Hepatocyte (in vitro differentiated cells): ENCODE measurements around the gene FKBP11. TPM values are rescaled to one million over a fixed set of nuclear protein-coding genes. Genes with fewer than 3 reads are reported as not detected.
"Not testable (repeated sequence)": the region's sequence is repeated elsewhere in the genome, so short reads cannot be mapped to it uniquely, and the experiment has no call there.

Experiments
- DNase-seq: peaks from one replicate; pipeline ENCODE4 v3.0.0-alpha.2; 2016; ENCODE audit warnings: low spot score
- H2AFZ ChIP-seq: fragments of 200-600 bp; sonication (generic); 2 replicates; pipeline ENCODE4 v1.6.0; 2016; ENCODE audit warnings: antibody characterized with exemption, mild to moderate bottlenecking
- H3K27ac ChIP-seq: fragments of 200-600 bp; sonication (generic); 2 replicates; pipeline ENCODE4 v1.5.1; 2016; ENCODE audit warnings: mild to moderate bottlenecking
- H3K27me3 ChIP-seq: fragments of 200-600 bp; sonication (generic); 2 replicates; pipeline ENCODE4 v1.6.1; 2016
- H3K36me3 ChIP-seq: fragments of 200-600 bp; sonication (generic); replicated peaks from 2 replicates; pipeline ENCODE4 v1.5.1; 2016; ENCODE audit warnings: low read depth; ENCODE audit not compliant: insufficient read depth
- H3K4me1 ChIP-seq: fragments of 200-600 bp; sonication (generic); 2 replicates; pipeline ENCODE4 v1.5.1; 2016; ENCODE audit warnings: mild to moderate bottlenecking, moderate library complexity; ENCODE audit not compliant: insufficient read depth
- H3K4me2 ChIP-seq: fragments of 200-600 bp; sonication (generic); 2 replicates; pipeline ENCODE4 v1.6.0; 2016
- H3K4me3 ChIP-seq: fragments of 200-600 bp; sonication (generic); 2 replicates; pipeline ENCODE4 v1.5.1; 2016; ENCODE audit warnings: mild to moderate bottlenecking
- H3K79me2 ChIP-seq: fragments of 200-600 bp; sonication (generic); 2 replicates; pipeline ENCODE4 v1.6.0; 2017; ENCODE audit warnings: mild to moderate bottlenecking
- H3K9me2 ChIP-seq: fragments of 200-600 bp; sonication (generic); replicated peaks from 2 replicates; pipeline ENCODE4 v1.6.0; 2017; ENCODE audit warnings: mild to moderate bottlenecking; ENCODE audit not compliant: insufficient read depth
- H3K9me3 ChIP-seq: fragments of 200-600 bp; sonication (generic); 2 replicates; pipeline ENCODE4 v1.5.1; 2016; ENCODE audit warnings: low read depth, mild to moderate bottlenecking
- H4K20me1 ChIP-seq: fragments of 200-600 bp; sonication (generic); 2 replicates; pipeline ENCODE4 v1.6.0; 2016; ENCODE audit warnings: mild to moderate bottlenecking; ENCODE audit not compliant: insufficient read depth, poor library complexity, severe bottlenecking
- EZH2 ChIP-seq: fragments of 200-600 bp; sonication (generic); IDR thresholded peaks from 2 replicates; pipeline ENCODE4 v1.6.1; 2016; ENCODE audit warnings: antibody characterized with exemption, mild to moderate bottlenecking, borderline replicate concordance
- EZH2phosphoT487 ChIP-seq: fragments of 200-600 bp; sonication (generic); IDR thresholded peaks from one replicate; pipeline ENCODE4 v1.6.1; 2018; ENCODE audit warnings: antibody characterized with exemption, mild to moderate bottlenecking, low read depth, moderate library complexity; ENCODE audit not compliant: unreplicated experiment, severe bottlenecking
- WGBS: methylation state at CpG from one replicate; pipeline ENCODE4 v1.1.6; 2016; ENCODE audit warnings: low lambda C conversion rate; ENCODE audit errors: missing lambda C conversion rate; 5-methylcytosine and 5-hydroxymethylcytosine counted together
- polyA plus RNA-seq: library from polyadenylated mRNA; unstranded; fragments of >200 nt; fragmentation: Nextera tagmentation; extraction: Ambion mirVana; gene quantifications from 2 replicates; pipeline ENCODE4 v1.2.1, GENCODE V29; 2016
- total RNA-seq: library from RNA; depleted of rRNA; stranded (reverse); fragments of >200 nt; gene quantifications from 2 replicates; pipeline ENCODE4 v1.2.3, GENCODE V29; 2014
- TF ChIP-seq, protein P1 (sequence below): fragments of 200-600 bp; sonication (generic); IDR thresholded peaks from 2 replicates; pipeline ENCODE4 v1.5.1; 2016; ENCODE audit warnings: antibody characterized with exemption, mild to moderate bottlenecking; ENCODE audit not compliant: poor library complexity

Gene FKBP11
- total and polyA plus RNA-seq, 2 experiments from 2014 or later, result 30.4 to 201 TPM

GRCh38 chr12:48910196-48910595, 15.1 kb downstream of the FKBP11 start:
- H2AFZ ChIP-seq, result no peak overlapping the region
- no peak for DNase-seq
- peaks cover 9% of the 10 kb centered on the region for H3K4me1 ChIP-seq
- no peak overlapping the region for H3K27ac ChIP-seq
- H3K4me3 ChIP-seq, result no peak overlapping the region
- no peaks in the 10 kb centered on the region for H3K9me3 ChIP-seq
- H3K27me3 ChIP-seq, result no peaks in the 10 kb centered on the region
- H3K9me2 ChIP-seq, result no peaks in the 10 kb centered on the region
- H3K36me3 ChIP-seq, result no peaks in the 10 kb centered on the region
- H4K20me1 ChIP-seq, result no peaks in the 10 kb centered on the region
- no peaks in the 10 kb centered on the region for H3K79me2 ChIP-seq
- no peak overlapping the region for H3K4me2 ChIP-seq
- TF ChIP-seq EZH2phosphoT487 (no peak), EZH2 (no peak)
- TF ChIP-seq, protein P1, sequence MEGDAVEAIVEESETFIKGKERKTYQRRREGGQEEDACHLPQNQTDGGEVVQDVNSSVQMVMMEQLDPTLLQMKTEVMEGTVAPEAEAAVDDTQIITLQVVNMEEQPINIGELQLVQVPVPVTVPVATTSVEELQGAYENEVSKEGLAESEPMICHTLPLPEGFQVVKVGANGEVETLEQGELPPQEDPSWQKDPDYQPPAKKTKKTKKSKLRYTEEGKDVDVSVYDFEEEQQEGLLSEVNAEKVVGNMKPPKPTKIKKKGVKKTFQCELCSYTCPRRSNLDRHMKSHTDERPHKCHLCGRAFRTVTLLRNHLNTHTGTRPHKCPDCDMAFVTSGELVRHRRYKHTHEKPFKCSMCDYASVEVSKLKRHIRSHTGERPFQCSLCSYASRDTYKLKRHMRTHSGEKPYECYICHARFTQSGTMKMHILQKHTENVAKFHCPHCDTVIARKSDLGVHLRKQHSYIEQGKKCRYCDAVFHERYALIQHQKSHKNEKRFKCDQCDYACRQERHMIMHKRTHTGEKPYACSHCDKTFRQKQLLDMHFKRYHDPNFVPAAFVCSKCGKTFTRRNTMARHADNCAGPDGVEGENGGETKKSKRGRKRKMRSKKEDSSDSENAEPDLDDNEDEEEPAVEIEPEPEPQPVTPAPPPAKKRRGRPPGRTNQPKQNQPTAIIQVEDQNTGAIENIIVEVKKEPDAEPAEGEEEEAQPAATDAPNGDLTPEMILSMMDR, result no peak

GRCh38 chr12:48909698-48910097, 15.6 kb downstream of the FKBP11 start:
- not testable (repeated sequence) for H3K9me2 ChIP-seq, H3K27ac ChIP-seq, H3K4me3 ChIP-seq, H3K36me3 ChIP-seq, H3K79me2 ChIP-seq, H3K27me3 ChIP-seq, H3K4me1 ChIP-seq, DNase-seq, H2AFZ ChIP-seq, H3K4me2 ChIP-seq, H3K9me3 ChIP-seq, H4K20me1 ChIP-seq
- WGBS, result 84% methylated on average over 6 of the region's 11 CpGs

GRCh38 chr12:48907245-48907644, 18.0 kb downstream of the FKBP11 start:
- Histone ChIP-seq H3K27ac (peak overlapping the region; percentile 60), H3K4me3 (no peak overlapping the region), H3K79me2 (no peaks in the 10 kb centered on the region), H4K20me1 (no peaks in the 10 kb centered on the region), H3K9me2 (no peaks in the 10 kb centered on the region), H3K9me3 (no peaks in the 10 kb centered on the region), H3K4me2 (peak overlapping the region; percentile 62), H3K27me3 (no peaks in the 10 kb centered on the region), H2AFZ (no peak overlapping the region), H3K36me3 (no peaks in the 10 kb centered on the region), H3K4me1 (peaks cover 9% of the 10 kb centered on the region)
- 58% methylated on average over 3 of the region's 3 CpGs for WGBS
- DNase-seq, result peak; percentile 33
- no peak for TF ChIP-seq EZH2phosphoT487
- TF ChIP-seq, protein P1, result no peak
- TF ChIP-seq EZH2, result no peak

DNA sequence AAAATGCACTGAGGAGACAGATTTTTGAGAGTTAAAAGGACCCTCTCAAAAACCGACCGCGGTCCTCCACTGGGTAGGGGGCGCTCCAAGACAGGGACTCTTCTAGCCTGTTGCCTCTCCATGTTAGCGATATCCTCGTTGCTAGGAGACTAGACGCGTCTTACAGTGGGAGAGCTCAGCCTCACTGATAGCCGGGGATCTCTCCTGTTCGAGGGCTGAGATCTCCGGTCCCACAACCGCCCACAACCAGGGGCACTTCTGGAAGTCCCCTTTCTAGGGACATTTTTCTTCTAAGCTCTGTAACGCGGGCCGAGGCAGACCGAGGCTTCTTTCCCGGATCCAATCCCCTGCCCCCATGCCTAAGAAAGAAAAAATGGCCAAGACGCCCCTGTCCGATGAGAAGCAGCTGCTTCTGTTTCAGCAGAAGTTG, 21.3 kb downstream of the FKBP11 start:
- Histone ChIP-seq H3K4me2 (peak overlapping the region; percentile 85), H3K27ac (no peak overlapping the region), H3K79me2 (no peaks in the 10 kb centered on the region), H3K4me3 (no peak overlapping the region), H2AFZ (peak overlapping the region; percentile 88), H4K20me1 (no peaks in the 10 kb centered on the region), H3K9me2 (no peaks in the 10 kb centered on the region), H3K4me1 (peaks cover 9% of the 10 kb centered on the region), H3K9me3 (no peaks in the 10 kb centered on the region), H3K27me3 (no peaks in the 10 kb centered on the region), H3K36me3 (no peaks in the 10 kb centered on the region)
- DNase-seq, result peak; percentile 92
- TF ChIP-seq, protein P1, result peak; percentile 87
- TF ChIP-seq EZH2 (no peak), EZH2phosphoT487 (no peak)
- WGBS, result 5% methylated on average over 19 of the region's 19 CpGs
